NCI-H2029 treated with DMSO at 0.1 percent for 48 hours (cell line): ENCODE data around the gene MMP20.

Experiments
- DNase-seq: peaks from one replicate; lab custom pipeline; 2025; lab: John Stamatoyannopoulos, UW

The MMP20 gene

DNA sequence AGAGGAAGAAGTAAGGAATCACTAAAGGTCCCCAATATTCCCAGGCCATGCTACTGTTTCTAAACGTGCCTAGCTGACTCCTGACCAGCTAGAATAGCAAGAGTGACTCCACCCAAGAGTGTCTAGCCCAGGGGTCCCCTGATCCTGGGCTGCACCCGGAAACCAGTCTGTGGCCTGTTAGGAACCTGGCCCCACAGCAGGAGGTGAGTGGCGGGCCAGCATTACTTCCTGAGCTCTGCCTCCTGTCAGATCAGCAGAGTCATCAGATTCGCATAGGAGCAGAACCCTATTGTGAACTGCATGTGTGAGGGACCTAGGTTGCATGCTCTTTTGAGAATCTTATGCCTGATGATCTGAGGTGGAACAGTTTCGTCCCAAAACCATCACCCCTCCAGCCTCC, 2.0 kb downstream of the MMP20 start:
- DNase-seq: no peak

DNA sequence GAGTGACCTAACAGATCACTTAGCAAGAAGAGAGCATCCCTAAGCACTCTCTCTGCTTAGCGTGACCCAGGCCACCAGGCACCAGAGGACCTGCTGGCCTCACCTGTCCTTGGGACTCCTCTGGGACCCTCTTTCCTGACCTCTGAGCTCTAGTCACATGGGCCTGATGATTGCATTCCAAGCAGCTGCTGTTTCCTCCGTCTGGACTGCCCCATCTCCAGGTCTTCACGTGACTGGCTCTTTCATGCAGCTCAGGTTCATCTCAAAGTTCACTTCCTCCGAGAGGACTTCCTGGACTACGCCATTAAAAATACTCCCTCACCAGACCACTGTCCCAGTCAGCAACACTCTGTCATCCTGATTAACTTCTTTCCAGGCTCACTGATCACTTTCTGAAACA, 2.9 kb downstream of the MMP20 start:
- no peak for DNase-seq

DNA sequence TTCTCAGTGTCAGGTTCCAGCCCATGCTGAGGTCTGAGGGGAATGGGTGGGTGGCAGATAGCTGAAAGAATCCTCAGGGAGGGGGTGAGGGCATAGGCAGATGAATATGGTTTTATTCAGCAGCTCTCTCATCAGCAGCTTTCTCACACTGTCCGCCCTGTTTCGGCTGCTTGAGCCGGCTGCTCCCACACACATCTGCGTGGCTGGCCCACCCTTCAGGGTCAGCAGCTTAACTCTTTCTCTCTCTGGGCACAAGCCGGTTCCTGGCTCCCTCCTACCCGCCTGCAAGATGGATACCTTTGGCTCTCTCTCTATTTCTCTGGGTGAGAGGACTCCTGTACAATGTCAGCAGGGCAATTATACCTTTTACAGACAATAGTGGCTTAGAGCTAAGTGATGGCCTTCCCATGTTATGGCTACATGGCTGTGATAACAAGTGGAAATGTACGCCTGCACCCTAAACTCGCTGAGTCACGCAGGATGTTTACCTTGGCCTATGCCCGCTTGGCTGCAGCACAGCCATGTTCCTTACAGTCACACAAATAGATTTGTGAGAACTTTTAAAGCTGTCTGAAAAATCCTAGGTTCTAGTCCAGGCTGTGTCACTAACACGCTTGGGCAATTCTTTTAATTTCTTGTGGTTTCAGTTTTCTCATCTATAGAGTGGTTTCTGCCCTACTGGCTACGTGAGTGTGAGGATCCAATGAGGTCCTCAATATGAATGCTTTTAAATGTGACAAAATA, 4.1 kb downstream of the MMP20 start:
- DNase-seq: no peak

DNA sequence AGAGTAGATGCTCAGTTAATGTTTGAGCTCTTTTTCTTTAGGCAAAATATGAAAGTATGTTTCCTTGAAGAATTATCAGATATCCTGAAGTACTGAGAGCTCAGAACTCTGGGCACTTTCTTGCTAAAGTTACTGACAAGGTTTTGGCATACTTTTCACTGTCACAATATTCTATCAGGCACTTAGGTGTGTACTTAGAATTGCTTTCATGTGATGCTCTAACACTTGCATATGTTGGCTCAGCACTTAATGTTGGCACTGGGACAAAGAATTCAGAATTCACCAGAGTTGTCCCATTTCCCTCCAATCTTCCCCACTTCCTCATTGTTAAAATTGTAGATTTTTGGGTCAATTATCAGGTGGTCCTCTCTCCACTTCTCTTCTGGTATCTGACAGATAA, 5.0 kb downstream of the MMP20 start:
- no peak for DNase-seq

DNA sequence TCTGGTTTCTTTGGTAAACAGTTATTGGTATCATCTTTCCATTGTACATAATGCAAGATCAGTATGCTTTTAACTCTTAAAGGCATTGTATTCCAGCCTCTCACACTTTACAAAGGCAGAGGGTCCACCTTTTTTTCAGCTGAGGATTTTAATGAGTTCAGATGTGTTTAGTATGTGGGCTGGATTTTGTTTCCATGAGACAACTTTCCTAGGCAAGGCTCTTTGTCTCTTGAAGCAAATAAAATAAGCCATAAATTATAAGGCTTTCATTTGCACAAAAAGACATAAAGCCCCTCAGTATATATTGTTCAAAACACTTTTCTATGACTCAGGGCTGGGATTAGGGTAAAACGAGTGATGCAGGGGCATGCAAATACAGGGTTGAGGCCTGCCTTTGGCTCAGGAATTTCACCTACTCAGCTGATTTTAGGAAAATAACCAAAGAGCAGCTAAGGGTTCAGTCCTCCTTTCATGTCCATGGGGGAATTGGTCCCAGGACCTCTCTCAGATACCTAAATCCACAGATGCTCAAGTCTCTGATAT, 7.6 kb downstream of the MMP20 start:
- no peak for DNase-seq

DNA sequence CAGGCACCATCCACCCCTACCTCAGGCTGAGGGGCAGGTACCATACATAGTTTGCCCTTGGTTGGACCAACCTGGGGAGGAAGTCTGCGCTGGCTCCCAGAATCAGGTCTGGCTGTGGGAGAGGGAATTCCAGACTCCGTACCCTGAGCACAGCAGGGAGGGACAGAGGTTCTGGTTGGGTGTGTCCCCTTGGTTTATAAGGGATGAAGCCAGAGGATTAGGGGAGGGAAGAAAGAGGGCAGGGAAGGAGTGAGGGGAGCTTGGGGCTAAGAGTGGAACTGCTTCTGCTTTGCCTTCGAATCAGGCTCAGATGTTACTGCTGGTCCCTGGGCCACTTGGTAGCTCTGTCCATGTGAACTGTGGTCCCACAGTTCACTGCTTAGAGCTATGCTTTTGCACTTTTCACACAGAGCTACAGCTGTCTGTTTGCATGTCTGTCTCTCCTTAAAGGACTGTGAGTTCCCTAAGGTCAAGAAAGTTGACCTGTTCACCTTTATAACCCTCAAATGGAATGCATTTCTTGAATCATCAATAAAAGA, 9.2 kb downstream of the MMP20 start:
- DNase-seq: no peak

DNA sequence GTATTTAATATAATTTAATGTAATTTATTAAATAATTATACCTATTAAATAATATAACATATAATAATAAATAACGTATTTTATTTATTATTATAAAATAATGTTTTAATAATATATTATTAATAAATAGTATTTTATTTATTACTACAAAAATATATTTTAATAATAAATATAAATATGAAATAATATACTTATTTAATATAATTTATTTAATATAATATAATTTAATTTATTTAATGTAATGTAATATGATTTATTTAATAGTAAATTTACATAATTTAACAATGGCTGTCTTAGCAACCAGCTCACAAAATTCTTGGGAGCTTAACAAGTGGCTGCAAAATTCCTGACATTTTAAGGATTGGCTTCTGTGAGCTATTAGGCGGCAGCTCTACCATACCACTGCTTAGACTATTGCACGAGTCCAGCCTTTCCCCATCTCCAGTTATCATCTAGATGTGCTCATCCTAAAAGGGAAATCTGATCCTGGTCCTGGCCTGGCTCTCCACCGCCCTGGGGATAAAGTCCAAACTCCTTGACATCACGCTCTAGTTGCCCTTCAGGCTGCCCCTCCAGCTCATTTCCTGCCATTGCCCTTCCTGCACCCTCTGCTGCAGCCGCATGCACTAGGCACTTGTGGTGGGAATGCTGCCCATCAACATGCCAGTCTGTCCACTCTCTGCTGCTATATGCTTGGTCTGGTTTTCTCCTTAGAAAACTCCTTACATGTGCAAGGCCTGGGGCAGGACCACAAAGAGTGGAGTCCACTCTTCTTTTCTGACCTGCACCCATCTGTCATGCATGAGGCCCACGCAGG, 9.8 kb downstream of the MMP20 start:
- no peak for DNase-seq

- no peak for DNase-seq
Measured at GRCh38 chr11:102614485-102614884, 10.6 kb downstream of the MMP20 start.

GRCh38 chr11:102614031-102614430, 11.1 kb downstream of the MMP20 start:
- DNase-seq: no peak

- no peak for DNase-seq
Measured at GRCh38 chr11:102613450-102613849, 11.7 kb downstream of the MMP20 start.

DNA sequence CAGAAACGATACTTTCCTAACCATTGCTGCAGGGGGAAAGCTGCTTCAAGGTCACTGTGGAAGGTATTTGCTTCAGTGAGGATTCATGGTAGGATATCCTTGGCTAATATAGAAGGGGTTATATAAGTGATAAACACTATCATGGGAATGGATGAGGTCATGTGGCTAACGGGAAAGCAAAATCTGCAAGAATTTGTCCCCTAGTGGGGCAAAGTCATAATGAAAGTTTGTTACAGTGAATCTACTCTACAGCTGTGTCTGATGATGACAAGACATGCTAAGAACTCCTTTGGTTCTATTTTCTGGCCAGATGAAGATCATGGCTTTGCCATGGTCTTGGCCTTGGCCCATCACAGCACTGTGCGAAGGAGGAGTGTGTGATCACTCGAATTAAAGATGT, 13.8 kb downstream of the MMP20 start:
- no peak for DNase-seq

DNA sequence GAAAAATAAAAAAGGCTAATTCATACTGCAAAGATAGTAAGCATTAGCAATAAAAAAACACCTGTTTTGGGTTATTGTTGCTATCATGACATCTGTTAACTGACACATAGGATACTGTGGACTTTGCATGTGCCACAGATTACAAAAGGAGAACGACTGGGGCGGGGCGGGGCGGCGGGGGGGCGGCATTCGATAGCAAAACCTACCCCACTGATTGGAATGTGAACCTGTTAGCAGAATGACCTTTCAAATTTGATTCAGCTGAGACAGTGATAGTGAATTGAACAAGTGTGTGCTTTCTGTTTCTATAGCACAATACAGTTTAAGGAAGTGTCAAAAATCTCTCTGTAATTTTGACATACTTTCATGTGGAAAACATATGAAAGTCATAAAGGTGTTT, 14.9 kb downstream of the MMP20 start:
- DNase-seq: no peak

DNA sequence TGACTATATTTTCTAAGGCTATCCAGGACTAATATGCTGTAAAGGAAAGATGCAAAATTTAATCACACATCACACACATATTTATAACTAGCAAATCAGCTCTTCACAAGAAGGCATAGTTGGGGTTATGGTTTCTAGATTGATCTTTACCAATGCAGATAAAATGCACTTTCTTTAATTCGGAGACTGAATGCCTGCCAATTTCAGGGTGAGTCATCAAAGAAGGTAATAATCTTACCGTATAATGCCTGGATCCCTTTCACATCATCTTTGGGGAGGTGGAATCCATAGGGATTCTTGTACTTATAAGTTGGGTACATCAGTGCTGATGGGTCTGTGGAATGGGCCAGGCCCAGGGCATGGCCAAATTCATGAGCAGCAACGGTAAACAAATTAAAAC, 16.4 kb downstream of the MMP20 start:
- no peak for DNase-seq

DNA sequence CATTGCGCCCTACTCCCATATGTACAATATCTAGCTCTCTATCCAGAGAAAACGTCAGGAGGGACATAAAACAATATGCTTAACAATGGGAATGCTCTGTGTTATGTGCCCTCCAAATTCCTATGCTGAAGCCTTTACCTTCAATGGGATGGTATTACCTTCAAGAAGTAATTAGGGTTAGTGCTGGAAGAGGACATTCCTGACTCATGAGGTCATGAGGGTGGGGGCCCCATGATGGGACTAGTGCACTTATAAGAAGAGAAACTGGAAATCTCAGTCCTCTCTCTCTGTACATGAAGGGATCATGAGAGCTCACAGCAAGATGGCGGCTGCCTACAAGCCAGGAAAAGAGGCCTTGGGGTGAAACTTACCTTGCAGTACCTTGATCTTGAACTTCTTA, 20.3 kb downstream of the MMP20 start:
- no peak for DNase-seq

- DNase-seq: no peak
Measured at GRCh38 chr11:102604011-102604410, 21.1 kb downstream of the MMP20 start.

GRCh38 chr11:102603576-102603975, 21.6 kb downstream of the MMP20 start:
- DNase-seq: no peak

DNA sequence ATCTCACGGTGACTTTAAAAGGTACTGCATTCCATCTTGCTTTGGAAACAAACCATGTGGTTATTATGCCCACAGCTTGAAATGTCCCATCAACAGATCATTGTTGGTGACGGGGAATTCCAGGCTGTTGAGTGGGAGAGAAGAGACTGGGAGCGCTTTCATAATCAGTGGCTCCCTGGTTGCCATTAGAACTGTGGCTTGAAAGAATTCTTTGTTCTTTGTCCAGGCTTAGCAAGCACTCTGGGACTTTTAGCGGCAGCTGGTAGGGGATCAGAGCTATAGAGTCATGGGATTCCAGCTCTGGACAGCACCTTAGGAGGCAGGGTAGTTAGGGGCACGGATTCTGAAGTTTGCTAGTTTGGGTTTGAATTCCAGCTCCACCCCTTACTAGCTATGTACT, 22.0 kb downstream of the MMP20 start:
- no peak for DNase-seq

GRCh38 chr11:102600666-102601065, 24.5 kb downstream of the MMP20 start:
- DNase-seq: no peak

DNA sequence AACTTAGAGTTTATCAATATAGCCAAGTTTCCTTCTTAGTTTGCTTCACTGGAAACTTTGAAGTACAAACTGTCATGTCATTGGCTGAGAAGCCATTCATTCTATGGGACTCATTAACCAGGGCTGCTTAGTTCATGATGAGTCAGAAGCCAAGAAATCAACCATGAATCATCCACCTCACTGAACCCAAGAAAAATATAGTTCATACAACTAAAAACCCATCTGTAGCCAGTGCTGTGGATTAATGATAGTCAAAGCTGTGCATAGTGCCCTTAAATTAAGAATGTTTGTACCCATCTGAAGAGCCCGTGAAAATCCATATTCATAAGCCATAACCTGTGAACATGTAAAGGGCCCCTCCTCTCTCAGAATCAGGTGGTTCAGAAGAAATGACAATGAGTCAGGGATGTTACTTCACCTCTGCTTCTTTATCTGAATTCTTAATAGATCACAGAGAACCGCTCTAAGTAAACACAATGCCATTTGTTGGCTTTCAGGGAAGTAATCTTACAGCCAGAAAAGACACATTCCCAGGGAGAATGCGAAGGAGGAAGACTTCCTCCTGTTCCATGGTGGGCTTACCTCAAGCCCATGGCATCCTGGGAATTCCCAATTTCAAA, 25.4 kb downstream of the MMP20 start:
- no peak for DNase-seq

DNA sequence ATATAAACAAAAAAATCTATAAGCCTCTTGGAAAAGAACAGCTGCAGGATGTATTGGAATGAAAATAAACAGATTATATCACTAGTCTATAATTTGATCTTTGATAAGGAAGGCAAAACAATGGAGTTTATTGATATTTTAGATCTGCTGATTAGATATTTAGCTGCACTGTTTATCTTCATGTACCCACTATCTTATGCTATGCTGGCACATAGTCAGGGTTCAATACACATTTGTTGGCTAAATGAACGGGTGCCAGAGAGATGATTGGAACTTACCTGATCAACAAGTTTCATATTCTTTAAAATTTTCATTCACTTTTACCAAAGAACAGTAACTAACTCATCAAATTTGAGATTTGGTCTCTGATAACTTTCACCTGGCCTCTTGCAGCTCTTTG, 26.9 kb downstream of the MMP20 start:
- no peak for DNase-seq

DNA sequence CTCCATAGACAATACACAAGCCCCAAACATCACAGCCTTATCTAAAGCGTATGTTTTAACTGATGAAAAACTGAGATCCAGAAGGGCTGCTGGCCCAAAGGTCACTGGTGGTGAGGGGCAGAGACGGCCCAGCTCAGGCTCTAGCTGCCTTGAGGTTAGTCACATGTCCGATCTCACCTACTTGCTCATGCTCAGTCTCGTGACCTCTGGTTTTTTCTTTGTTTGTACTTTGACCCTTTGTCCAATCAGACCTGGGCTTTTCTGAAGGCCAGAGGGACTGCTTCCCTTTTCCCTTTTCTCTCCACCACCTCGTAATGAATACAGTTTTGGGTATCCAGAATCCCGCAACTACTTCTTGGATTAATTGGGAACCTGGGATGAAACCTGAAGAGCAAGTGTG, 28.6 kb downstream of the MMP20 start:
- DNase-seq: no peak
